ENCODE data around the gene PAF1.

- TF ChIP-seq CTCF (IDR thresholded peaks at IDR 0.05) (no peak), POLR2A (IDR thresholded peaks at IDR 0.05) (no peak)
Measured at GRCh38 chr19:39433480-39434079, 42.7 kb upstream of the PAF1 start.
